NB4 (cell line): Measurements from ENCODE around the gene IRX4.

Experiments used
- CTCF ChIP-seq: IDR thresholded peaks from one replicate; pipeline ENCODE4 v1.5.1; 2012; ENCODE audit warnings: low read depth, low read length
- MYC ChIP-seq: IDR thresholded peaks from 2 replicates; pipeline ENCODE4 v1.6.1; 2011; ENCODE audit warnings: low read depth, low read length
- POLR2A ChIP-seq: IDR thresholded peaks from 2 replicates; pipeline ENCODE4 v1.6.1; 2011; ENCODE audit warnings: mild to moderate bottlenecking; ENCODE audit not compliant: insufficient read length; ENCODE audit errors: extremely low read depth
- TF ChIP-seq, protein P1 (sequence below): IDR thresholded peaks from 2 replicates; pipeline ENCODE4 v1.6.1; 2011; ENCODE audit warnings: low read depth, low read length

GRCh38 chr5:1878050-1878849, 4.5 kb downstream of the IRX4 start:
- TF ChIP-seq POLR2A (no peak), CTCF (no peak), MYC (no peak)
- TF ChIP-seq, protein P1, sequence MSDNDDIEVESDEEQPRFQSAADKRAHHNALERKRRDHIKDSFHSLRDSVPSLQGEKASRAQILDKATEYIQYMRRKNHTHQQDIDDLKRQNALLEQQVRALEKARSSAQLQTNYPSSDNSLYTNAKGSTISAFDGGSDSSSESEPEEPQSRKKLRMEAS, result no peak
